Epithelial cell of esophagus (primary cell): ENCODE data around the gene FTO.

Source experiments
- DNase-seq: peaks from one replicate; pipeline ENCODE4 v3.0.0; 2010; ENCODE audit warnings: low read depth
- H3K4me3 ChIP-seq: 2 replicates; pipeline ENCODE4 v1.5.1; 2011; ENCODE audit warnings: mild to moderate bottlenecking, low read length, control low read depth
- TF ChIP-seq, protein P1 (sequence below): IDR thresholded peaks from 2 replicates; pipeline ENCODE4 v1.5.1; 2011; ENCODE audit warnings: low read depth, mild to moderate bottlenecking, low read length, control low read depth, inconsistent platforms; ENCODE audit not compliant: insufficient read depth; ENCODE audit errors: missing control alignments

The FTO gene

GRCh38 chr16:54009464-54010176 is 305.7 kb downstream of the FTO start:
- TF ChIP-seq, protein P1, sequence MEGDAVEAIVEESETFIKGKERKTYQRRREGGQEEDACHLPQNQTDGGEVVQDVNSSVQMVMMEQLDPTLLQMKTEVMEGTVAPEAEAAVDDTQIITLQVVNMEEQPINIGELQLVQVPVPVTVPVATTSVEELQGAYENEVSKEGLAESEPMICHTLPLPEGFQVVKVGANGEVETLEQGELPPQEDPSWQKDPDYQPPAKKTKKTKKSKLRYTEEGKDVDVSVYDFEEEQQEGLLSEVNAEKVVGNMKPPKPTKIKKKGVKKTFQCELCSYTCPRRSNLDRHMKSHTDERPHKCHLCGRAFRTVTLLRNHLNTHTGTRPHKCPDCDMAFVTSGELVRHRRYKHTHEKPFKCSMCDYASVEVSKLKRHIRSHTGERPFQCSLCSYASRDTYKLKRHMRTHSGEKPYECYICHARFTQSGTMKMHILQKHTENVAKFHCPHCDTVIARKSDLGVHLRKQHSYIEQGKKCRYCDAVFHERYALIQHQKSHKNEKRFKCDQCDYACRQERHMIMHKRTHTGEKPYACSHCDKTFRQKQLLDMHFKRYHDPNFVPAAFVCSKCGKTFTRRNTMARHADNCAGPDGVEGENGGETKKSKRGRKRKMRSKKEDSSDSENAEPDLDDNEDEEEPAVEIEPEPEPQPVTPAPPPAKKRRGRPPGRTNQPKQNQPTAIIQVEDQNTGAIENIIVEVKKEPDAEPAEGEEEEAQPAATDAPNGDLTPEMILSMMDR: no peak
- no peak for DNase-seq

DNA sequence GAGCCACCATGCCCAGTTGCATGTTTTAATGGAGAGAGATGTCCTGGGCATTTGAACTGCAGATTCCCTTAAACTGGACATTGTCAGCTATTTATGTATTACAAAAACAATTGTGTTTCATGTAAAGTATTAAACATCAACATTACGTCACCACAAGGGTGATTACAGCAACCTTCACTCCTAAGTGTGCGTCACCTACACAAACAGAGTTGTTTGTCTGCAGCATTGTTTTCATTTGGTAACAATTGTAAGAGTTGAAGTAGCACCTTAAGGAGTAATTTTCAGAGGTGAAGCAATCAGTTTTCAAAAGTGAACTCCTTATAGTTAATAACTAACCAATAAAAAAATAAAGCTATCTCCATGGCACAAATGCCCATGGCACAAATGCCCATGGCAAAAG is 311.2 kb downstream of the FTO start:
- DNase-seq: no peak
- no peak overlapping the region for H3K4me3 ChIP-seq
- TF ChIP-seq, protein P1: no peak

More at GRCh38 chr16:54009464-54010176, 305.7 kb downstream of the FTO start:
- no peak overlapping the region for H3K4me3 ChIP-seq

DNA sequence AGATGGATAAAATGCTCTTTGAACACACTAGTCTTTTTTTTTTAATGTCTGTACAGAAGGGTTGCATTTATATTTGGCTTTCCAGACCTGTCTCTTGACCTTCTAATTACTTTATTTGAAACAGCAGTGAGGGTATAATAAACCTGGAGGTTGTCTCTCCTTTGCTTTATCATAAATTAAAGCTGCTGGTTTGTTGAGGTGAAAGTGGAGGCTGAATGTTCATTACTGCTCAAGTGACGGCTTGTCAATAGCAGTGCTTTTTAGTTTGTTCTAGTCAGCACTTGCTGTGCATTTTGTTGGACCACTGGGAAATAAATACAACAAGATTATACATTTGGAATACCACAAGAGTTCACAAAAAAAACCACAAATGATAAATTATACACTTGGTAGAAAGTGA is 318.4 kb downstream of the FTO start:
- TF ChIP-seq, protein P1: no peak
- no peak overlapping the region for H3K4me3 ChIP-seq
- no peak for DNase-seq

DNA sequence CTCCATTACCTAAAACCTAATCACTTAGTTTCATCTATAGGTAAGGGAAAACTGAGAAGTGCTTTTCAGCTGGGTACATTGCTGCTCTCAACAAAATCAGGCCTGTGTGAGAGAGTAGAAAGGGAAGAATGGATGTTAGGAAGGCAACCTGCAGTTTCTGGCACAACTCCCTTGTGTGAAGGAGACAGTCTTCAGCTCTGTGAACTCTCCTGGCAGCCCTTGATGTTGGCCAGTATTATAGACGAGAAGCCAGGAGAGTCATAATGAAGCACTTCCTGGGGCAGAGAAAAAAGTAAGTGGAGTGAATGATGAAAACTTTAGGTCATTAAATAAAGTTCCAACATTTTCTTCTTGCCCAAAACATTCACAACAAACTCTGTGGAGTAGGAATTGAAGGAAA is 322.5 kb downstream of the FTO start:
- DNase-seq: no peak
- TF ChIP-seq, protein P1: no peak
- no peak overlapping the region for H3K4me3 ChIP-seq

DNA sequence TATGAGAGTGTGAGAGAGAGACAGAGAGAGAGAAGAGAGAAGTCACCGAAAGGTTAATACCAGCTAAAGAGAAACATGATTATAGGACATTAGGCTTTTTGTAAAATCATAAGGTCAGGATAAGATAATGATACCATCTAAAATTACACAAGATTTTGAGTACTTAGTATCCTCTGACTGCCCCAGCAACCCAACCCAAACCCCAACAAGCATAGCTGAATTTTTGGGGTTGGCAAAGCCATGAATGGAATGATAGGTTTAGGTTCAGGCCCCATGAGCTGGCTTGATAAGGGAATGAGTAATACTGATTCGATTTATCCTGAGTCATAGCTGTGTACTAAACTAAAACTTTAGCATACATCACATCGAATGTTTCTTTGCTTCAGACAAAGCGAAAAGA is 323.1 kb downstream of the FTO start:
- no peak overlapping the region for H3K4me3 ChIP-seq
- DNase-seq: peak; percentile 53
- TF ChIP-seq, protein P1: no peak

DNA sequence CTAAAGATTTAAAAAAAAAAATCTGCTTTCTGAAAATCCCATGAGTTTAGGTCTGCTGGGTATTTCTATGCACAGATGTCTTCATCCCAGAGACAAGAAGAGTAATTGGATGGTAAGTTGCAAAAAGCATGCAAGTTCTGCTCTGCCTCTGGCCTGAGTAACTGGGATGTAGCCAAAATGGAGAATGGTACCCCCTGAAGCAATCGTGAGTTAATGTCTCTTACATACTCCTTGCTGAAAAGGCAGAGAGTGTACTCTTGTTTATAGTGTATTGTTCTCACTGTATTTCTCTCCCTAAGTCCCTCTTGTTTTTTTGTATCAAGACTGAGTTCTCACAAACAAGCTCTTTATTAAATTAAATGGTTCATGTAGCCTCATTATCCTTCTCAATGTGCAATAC is 323.6 kb downstream of the FTO start:
- no peak for DNase-seq
- no peak overlapping the region for H3K4me3 ChIP-seq
- TF ChIP-seq, protein P1: no peak

DNA sequence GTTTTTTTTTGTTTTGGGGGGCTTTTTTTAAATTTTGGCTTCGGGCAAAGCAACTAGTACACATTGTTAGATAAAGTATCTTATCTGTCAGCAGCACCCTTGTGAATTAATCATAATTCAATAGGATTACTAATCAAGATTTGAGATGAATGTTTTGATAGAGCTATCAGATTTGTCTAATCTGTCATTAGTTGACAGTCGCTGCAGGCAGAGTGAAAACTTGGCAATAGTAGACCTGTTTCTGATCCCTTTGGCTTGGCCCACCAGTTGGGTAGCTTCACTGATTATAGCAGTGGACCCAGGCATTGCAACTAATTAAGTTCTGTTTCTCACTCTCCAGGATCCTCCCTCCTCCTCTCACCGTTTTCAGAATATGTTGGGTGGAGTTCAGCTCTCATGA is 324.0 kb downstream of the FTO start:
- DNase-seq: no peak
- TF ChIP-seq, protein P1: no peak
- H3K4me3 ChIP-seq: no peak overlapping the region
